Measurements from ENCODE around the gene PHF14.

DNA sequence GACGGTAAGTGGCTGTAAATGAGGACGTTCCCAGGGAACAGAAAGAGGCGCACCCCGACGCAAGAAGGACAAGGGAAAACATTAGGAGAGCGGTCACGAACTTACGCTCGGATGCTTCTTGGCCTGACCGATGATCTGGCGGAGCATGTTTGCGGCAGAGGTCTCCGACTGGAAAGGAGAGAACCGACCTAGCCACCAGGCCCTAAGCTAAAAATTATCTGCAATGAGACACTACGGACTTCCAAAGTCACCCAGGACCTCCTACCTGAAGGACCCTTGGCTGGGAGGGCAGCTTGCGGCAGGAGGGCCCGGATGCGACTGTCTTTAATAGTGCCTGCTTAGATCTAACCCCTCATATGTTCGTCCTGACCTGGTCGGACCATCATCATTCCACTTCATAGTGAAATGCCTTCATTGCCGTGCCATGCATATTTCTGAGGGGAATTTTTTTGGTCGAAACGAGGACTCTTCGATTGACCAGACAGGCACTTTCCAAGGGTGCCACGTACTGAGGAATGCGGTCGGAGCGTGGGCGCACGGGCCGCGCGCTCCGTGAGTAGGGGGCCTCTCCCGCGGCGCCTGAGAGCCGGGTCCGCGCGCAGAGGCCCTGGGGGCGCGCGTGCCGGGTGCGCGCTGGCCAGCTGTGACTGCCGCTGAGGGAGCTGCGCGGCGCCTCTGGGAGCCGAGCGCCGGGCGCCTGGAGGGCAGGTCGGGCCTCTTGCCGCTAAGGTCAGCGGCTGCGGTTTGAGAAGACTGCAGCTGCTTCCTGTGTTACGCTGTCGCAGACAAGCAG, 33.6 kb upstream of the PHF14 start:
- TF ChIP-seq EZH2 (IDR thresholded peaks at IDR 0.05; ENCODE audit: insufficient read depth, poor library complexity, severe bottlenecking): no peak
- TF ChIP-seq EZH2phosphoT487 (IDR thresholded peaks at IDR 0.05; ENCODE audit: insufficient read depth, low read depth): 0 out of 2 replicates have a peak, but pooled peaks have one; percentile 37

Measured in GM23248 (cell line).